Fibroblast of lung (primary cell): Measurements from ENCODE around the gene PARP2.

ENCODE experiments used
- EZH2 ChIP-seq: IDR thresholded peaks from 2 replicates; pipeline ENCODE4 v1.5.1; 2012; ENCODE audit warnings: low read length, control low read depth, mild to moderate bottlenecking; ENCODE audit errors: missing control alignments
- TF ChIP-seq, protein P1 (sequence below), 2 donors: IDR thresholded peaks in 1 of 2; conservative IDR thresholded peaks in 1 of 2; 1 replicate in 1 of 2; 2 replicates in 1 of 2; pipeline ENCODE4 v1.5.1; 2011 to 2012; ENCODE audit warnings: low read length in 2 of 2, control low read depth in 1 of 2, inconsistent platforms in 1 of 2, low read depth in 1 of 2, mild to moderate bottlenecking in 1 of 2

DNA sequence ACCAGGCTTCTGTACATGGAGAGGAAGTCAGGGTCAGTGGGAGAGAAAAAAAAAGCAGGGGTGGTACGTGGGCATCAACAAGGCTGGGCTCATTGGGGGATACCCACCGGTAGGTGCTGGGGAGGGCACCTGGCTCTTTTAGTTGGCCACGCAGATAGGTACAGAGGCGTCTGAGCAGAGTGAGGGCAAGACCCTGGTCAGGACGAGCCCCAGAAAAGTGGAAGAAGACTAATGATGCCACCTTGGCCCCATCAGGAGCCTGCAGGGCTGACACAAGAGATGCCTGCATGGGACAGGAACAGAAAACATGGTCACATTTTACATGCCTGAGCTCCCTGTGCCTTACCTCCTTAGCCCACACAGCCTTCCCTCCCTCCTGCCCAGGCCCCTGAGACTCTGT is 40.2 kb downstream of the PARP2 start:
- TF ChIP-seq, protein P1, sequence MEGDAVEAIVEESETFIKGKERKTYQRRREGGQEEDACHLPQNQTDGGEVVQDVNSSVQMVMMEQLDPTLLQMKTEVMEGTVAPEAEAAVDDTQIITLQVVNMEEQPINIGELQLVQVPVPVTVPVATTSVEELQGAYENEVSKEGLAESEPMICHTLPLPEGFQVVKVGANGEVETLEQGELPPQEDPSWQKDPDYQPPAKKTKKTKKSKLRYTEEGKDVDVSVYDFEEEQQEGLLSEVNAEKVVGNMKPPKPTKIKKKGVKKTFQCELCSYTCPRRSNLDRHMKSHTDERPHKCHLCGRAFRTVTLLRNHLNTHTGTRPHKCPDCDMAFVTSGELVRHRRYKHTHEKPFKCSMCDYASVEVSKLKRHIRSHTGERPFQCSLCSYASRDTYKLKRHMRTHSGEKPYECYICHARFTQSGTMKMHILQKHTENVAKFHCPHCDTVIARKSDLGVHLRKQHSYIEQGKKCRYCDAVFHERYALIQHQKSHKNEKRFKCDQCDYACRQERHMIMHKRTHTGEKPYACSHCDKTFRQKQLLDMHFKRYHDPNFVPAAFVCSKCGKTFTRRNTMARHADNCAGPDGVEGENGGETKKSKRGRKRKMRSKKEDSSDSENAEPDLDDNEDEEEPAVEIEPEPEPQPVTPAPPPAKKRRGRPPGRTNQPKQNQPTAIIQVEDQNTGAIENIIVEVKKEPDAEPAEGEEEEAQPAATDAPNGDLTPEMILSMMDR (conservative IDR thresholded peaks at IDR 0.05 in 1 of 2, IDR thresholded peaks at IDR 0.05 in 1 of 2; ENCODE audit: low read depth in 1 of 2, low read length in 2 of 2) = no peak
- no peak for TF ChIP-seq EZH2
